Caco-2 (cell line): Measurements from ENCODE around the gene CENPP. TPM values are rescaled to one million over a fixed set of nuclear protein-coding genes. Genes with fewer than 3 reads are reported as not detected.

Experiments used
- BruUV-seq: library from RNA; stranded (reverse); fragments of 400-500 nt; replicated peaks from 2 replicates; lab custom pipeline; 2021; lab: Mats Ljungman, UMichigan
- CTCF ChIA-PET: fragments of 300-600 bp; sonication (Branson Sonifier 250); formaldehyde crosslinking; loops from one replicate; lab custom pipeline; 2022; ENCODE audit warnings: antibody characterized with exemption; lab: Charles Lee
- POLR2A ChIA-PET: fragments of 300-600 bp; sonication (Branson Sonifier 250); formaldehyde crosslinking; loops from one replicate; lab custom pipeline; 2022; ENCODE audit warnings: antibody characterized with exemption; lab: Charles Lee
- DNase-seq, 2 experiments: peaks; one replicate each; pipeline versions ENCODE4 v3.0.0 to v3.0.0-alpha.2; 2020 to 2022
- H3K27me3 ChIP-seq: replicated peaks from 2 replicates; pipeline ENCODE4 v1.6.0; 2011; ENCODE audit warnings: low read length; ENCODE audit not compliant: control insufficient read depth, insufficient read depth
- H3K36me3 ChIP-seq: 2 replicates; pipeline ENCODE4 v1.5.1; 2011; ENCODE audit warnings: low read length; ENCODE audit not compliant: control insufficient read depth, insufficient read depth
- H3K4me1 ChIP-seq: fragments of 250-450 bp; sonication (Bioruptor Pico); 2 replicates; pipeline ENCODE4 v1.5.1; 2020; ENCODE audit warnings: mild to moderate bottlenecking
- H3K4me3 ChIP-seq: 2 replicates; pipeline ENCODE4 v1.5.1; 2011; ENCODE audit warnings: low read depth, mild to moderate bottlenecking, control low read depth, low read length
- H3K9me3 ChIP-seq: fragments of 250-450 bp; sonication (Bioruptor Pico); 2 replicates; pipeline ENCODE4 v1.5.1; 2020; ENCODE audit warnings: mild to moderate bottlenecking, moderate library complexity
- H3K27ac Mint-ChIP-seq: one replicate; pipeline ENCODE4 v1.8.0; 2022; ENCODE audit warnings: mixed read lengths; ENCODE audit not compliant: unreplicated experiment
- H3K27me3 Mint-ChIP-seq: one replicate; pipeline ENCODE4 v1.8.0; 2022; ENCODE audit warnings: mixed read lengths; ENCODE audit not compliant: insufficient read depth, unreplicated experiment
- H3K36me3 Mint-ChIP-seq: one replicate; pipeline ENCODE4 v1.8.0; 2022; ENCODE audit warnings: mild to moderate bottlenecking, mixed read lengths; ENCODE audit not compliant: insufficient read depth, unreplicated experiment
- H3K4me1 Mint-ChIP-seq: one replicate; pipeline ENCODE4 v1.8.0; 2022; ENCODE audit warnings: low read depth, mixed read lengths; ENCODE audit not compliant: unreplicated experiment
- H3K4me3 Mint-ChIP-seq: one replicate; pipeline ENCODE4 v1.8.0; 2022; ENCODE audit warnings: mild to moderate bottlenecking, moderate library complexity, mixed read lengths; ENCODE audit not compliant: unreplicated experiment
- H3K9me3 Mint-ChIP-seq: one replicate; pipeline ENCODE4 v1.8.0; 2022; ENCODE audit warnings: mixed read lengths; ENCODE audit not compliant: unreplicated experiment
- intact Hi-C: fragments of 100-400 bp; cut with micrococcal nuclease; formaldehyde crosslinking; loops from one replicate; pipeline ENCODE4 v1.10.0; 2022; ENCODE audit not compliant: unreplicated experiment
- total RNA-seq: library from RNA; stranded (reverse); gene quantifications from 2 replicates; pipeline ENCODE4 v1.2.3, GENCODE V29; 2022
- TF ChIP-seq, protein P1 (sequence below), 2 experiments: fragments of 200-600 bp in 1 of 2; IDR thresholded peaks; 1 replicate in 1 of 2; 2 replicates in 1 of 2; pipeline versions ENCODE4 v1.5.1 to v1.8.0; 2011 to 2022; ENCODE audit warnings: antibody characterized with exemption in 1 of 2, control low read depth in 1 of 2, inconsistent platforms in 1 of 2, low read depth in 1 of 2, low read length in 1 of 2, mild to moderate bottlenecking in 1 of 2, moderate library complexity in 1 of 2; ENCODE audit not compliant: insufficient read depth in 1 of 2, severe bottlenecking in 1 of 2, unreplicated experiment in 1 of 2

Gene CENPP
- total RNA-seq, 1 experiment from 2014 or later: 7.6 TPM

GRCh38 chr9:92661743-92662142 lies 336.0 kb downstream of the CENPP start:
- Histone ChIP-seq H3K4me3 (no peak overlapping the region), H3K36me3 (no peaks in the 10 kb centered on the region), H3K27me3 (no peaks in the 10 kb centered on the region), H3K9me3 (no peaks in the 10 kb centered on the region), H3K4me1 (no peaks in the 10 kb centered on the region)
- Mint-ChIP-seq H3K4me1 (no peaks in the 10 kb centered on the region), H3K27ac (no peak overlapping the region), H3K9me3 (no peaks in the 10 kb centered on the region), H3K4me3 (no peak overlapping the region), H3K27me3 (no peaks in the 10 kb centered on the region), H3K36me3 (peaks cover 6% of the 10 kb centered on the region)
- no TSS peak for BruUV-seq
- CTCF ChIA-PET: no interaction called here
- intact Hi-C loops: no loop called here
- POLR2A ChIA-PET: no interaction called here
- TF ChIP-seq, protein P1, sequence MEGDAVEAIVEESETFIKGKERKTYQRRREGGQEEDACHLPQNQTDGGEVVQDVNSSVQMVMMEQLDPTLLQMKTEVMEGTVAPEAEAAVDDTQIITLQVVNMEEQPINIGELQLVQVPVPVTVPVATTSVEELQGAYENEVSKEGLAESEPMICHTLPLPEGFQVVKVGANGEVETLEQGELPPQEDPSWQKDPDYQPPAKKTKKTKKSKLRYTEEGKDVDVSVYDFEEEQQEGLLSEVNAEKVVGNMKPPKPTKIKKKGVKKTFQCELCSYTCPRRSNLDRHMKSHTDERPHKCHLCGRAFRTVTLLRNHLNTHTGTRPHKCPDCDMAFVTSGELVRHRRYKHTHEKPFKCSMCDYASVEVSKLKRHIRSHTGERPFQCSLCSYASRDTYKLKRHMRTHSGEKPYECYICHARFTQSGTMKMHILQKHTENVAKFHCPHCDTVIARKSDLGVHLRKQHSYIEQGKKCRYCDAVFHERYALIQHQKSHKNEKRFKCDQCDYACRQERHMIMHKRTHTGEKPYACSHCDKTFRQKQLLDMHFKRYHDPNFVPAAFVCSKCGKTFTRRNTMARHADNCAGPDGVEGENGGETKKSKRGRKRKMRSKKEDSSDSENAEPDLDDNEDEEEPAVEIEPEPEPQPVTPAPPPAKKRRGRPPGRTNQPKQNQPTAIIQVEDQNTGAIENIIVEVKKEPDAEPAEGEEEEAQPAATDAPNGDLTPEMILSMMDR (IDR thresholded peaks at IDR 0.05; ENCODE audit: insufficient read depth in 1 of 2, low read depth in 1 of 2, low read length in 1 of 2, severe bottlenecking in 1 of 2, unreplicated experiment in 1 of 2): no peak
- no peak for DNase-seq

DNA sequence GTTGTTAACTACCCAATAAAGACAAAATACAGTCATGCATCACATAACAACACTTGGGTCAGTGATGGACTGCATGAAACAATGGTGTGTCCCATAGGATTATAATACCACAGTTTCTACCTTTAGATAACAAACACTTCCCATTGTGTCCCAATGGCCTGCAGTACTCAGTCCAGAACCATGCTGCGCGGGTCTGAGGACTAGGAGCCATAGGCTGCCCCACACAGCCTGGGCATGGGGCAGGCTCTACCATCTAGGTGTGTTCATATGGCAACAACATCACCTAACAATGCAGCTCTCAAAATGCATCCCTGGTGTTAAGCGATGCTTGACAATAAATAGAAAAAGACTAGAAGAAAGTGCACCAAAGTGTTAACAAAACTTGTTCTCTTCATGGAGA lies 337.4 kb downstream of the CENPP start:
- POLR2A ChIA-PET: no interaction called here
- CTCF ChIA-PET: no interaction called here
- TF ChIP-seq, protein P1 (IDR thresholded peaks at IDR 0.05; ENCODE audit: insufficient read depth in 1 of 2, low read depth in 1 of 2, low read length in 1 of 2, severe bottlenecking in 1 of 2, unreplicated experiment in 1 of 2): no peak
- Mint-ChIP-seq H3K9me3 (no peaks in the 10 kb centered on the region), H3K4me3 (no peak overlapping the region), H3K36me3 (no peaks in the 10 kb centered on the region), H3K27me3 (no peaks in the 10 kb centered on the region), H3K4me1 (no peaks in the 10 kb centered on the region), H3K27ac (no peak overlapping the region)
- Histone ChIP-seq H3K36me3 (no peaks in the 10 kb centered on the region), H3K27me3 (no peaks in the 10 kb centered on the region), H3K4me1 (no peaks in the 10 kb centered on the region), H3K4me3 (no peak overlapping the region), H3K9me3 (no peaks in the 10 kb centered on the region)
- no TSS peak for BruUV-seq
- DNase-seq: no peak
- intact Hi-C loops: no loop called here

DNA sequence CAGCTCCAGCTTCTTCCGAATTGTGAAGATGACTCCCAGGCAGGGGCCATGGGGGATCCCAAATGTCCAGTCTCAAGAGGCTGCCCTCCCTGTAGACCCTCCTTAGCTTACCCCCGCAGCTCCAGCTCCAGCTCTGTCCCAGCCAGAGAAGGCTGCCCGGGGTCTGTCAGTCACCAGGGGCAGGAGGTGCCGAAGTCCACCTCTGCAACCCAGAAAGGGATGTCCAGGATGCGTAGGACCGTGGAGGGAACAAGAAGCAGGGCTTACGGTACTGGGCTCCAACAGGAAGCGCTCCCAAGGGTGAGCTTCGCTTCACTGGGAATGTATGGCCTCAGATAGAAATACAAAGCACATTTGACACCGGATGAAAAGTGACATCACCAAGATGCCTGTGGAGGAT lies 338.2 kb downstream of the CENPP start:
- ChIA-PET POLR2A (no interaction called here), CTCF (no interaction called here)
- TF ChIP-seq, protein P1 (IDR thresholded peaks at IDR 0.05; ENCODE audit: insufficient read depth in 1 of 2, low read depth in 1 of 2, low read length in 1 of 2, severe bottlenecking in 1 of 2, unreplicated experiment in 1 of 2): no peak
- no peaks in the 10 kb centered on the region for H3K36me3 ChIP-seq
- H3K27me3 Mint-ChIP-seq: no peaks in the 10 kb centered on the region
- BruUV-seq: no TSS peak
- no peaks in the 10 kb centered on the region for H3K27me3 ChIP-seq
- H3K4me1 Mint-ChIP-seq: peaks cover 4% of the 10 kb centered on the region
- no peak overlapping the region for H3K4me3 Mint-ChIP-seq
- intact Hi-C loops: no loop called here
- no peaks in the 10 kb centered on the region for H3K9me3 Mint-ChIP-seq
- H3K27ac Mint-ChIP-seq: no peak overlapping the region
- DNase-seq: no peak
- no peak overlapping the region for H3K4me3 ChIP-seq
- no peaks in the 10 kb centered on the region for H3K9me3 ChIP-seq
- H3K36me3 Mint-ChIP-seq: no peaks in the 10 kb centered on the region
- H3K4me1 ChIP-seq: 0 out of 2 replicates have a peak, but pooled peaks cover 5% of the 10 kb centered on the region
